A673 (cell line): Measurements from ENCODE around the gene PER3. TPM values are rescaled to one million over a fixed set of nuclear protein-coding genes. Genes with fewer than 3 reads are reported as not detected.
"Not testable (repeated sequence)": the region's sequence is repeated elsewhere in the genome, so short reads cannot be mapped to it uniquely, and the experiment has no call there.

Source experiments
- BruUV-seq: library from RNA; stranded (reverse); fragments of 400-500 nt; replicated peaks from 2 replicates; lab custom pipeline; 2021; lab: Mats Ljungman, UMichigan
- CTCF ChIA-PET: fragments of 300-600 bp; sonication (Branson Sonifier 250); formaldehyde crosslinking; loops from one replicate; lab custom pipeline; 2022; ENCODE audit warnings: antibody characterized with exemption; lab: Charles Lee
- POLR2A ChIA-PET: fragments of 300-600 bp; sonication (Branson Sonifier 250); formaldehyde crosslinking; loops from one replicate; lab custom pipeline; 2022; ENCODE audit warnings: antibody characterized with exemption; ENCODE audit not compliant: low non-redundant PET; lab: Charles Lee
- DNase-seq: peaks from one replicate; pipeline ENCODE4 v3.0.0-alpha.2; 2015; ENCODE audit warnings: low spot score
- H3K27ac ChIP-seq: fragments of 200-600 bp; sonication (generic); 2 replicates; pipeline ENCODE4 v1.5.1; 2016; ENCODE audit warnings: mixed run types, low read depth, mild to moderate bottlenecking, mixed read lengths, antibody characterized with exemption, low read length; ENCODE audit not compliant: poor library complexity, severe bottlenecking
- H3K27me3 ChIP-seq: fragments of 200-600 bp; sonication (generic); replicated peaks from 2 replicates; pipeline ENCODE4 v1.6.1; 2017; ENCODE audit warnings: mixed run types, low read depth, mild to moderate bottlenecking, mixed read lengths, antibody characterized with exemption, low read length; ENCODE audit not compliant: insufficient read depth, poor library complexity
- H3K36me3 ChIP-seq: fragments of 200-600 bp; sonication (generic); 2 replicates; pipeline ENCODE4 v1.6.1; 2016; ENCODE audit warnings: mixed run types, mild to moderate bottlenecking, mixed read lengths, antibody characterized with exemption, low read length; ENCODE audit not compliant: insufficient read depth, poor library complexity, severe bottlenecking
- H3K4me1 ChIP-seq: fragments of 200-600 bp; sonication (generic); 2 replicates; pipeline ENCODE4 v1.6.1; 2017; ENCODE audit warnings: mixed run types, mild to moderate bottlenecking, mixed read lengths, antibody characterized with exemption, low read length; ENCODE audit not compliant: insufficient read depth, poor library complexity, severe bottlenecking
- H3K4me3 ChIP-seq: fragments of 200-600 bp; sonication (generic); 2 replicates; pipeline ENCODE4 v1.5.1; 2016; ENCODE audit warnings: low read depth, mixed run types, mild to moderate bottlenecking, mixed read lengths, low read length; ENCODE audit not compliant: poor library complexity, severe bottlenecking
- H3K9me3 ChIP-seq: fragments of 200-600 bp; sonication (generic); 2 replicates; pipeline ENCODE4 v1.6.1; 2016; ENCODE audit warnings: mixed run types, low read depth, mild to moderate bottlenecking, mixed read lengths, antibody characterized with exemption, low read length; ENCODE audit not compliant: poor library complexity, severe bottlenecking
- EZH2 ChIP-seq: fragments of 200-600 bp; sonication (generic); IDR thresholded peaks from 2 replicates; pipeline ENCODE4 v1.6.1; 2017; ENCODE audit warnings: borderline replicate concordance, low read depth, mild to moderate bottlenecking, mixed read lengths, antibody characterized with exemption, low read length; ENCODE audit not compliant: poor library complexity, severe bottlenecking
- intact Hi-C: fragments of 100-400 bp; cut with micrococcal nuclease; formaldehyde crosslinking; loops from one replicate; pipeline ENCODE4 v1.10.0; 2022; ENCODE audit not compliant: unreplicated experiment
- total RNA-seq: library from RNA; stranded (reverse); gene quantifications from 2 replicates; pipeline ENCODE4 v1.2.3, GENCODE V29; 2021
- TF ChIP-seq, protein P1 (sequence below): fragments of 300-800, 200-600 bp; sonication (generic); conservative IDR thresholded peaks from 2 replicates; pipeline ENCODE4 v1.5.1; 2017; ENCODE audit warnings: low read depth, mild to moderate bottlenecking, antibody characterized with exemption, low read length, moderate library complexity, mixed read lengths

PER3 gene
- total RNA-seq, 1 experiment from 2014 or later, result 4.1 TPM

DNA sequence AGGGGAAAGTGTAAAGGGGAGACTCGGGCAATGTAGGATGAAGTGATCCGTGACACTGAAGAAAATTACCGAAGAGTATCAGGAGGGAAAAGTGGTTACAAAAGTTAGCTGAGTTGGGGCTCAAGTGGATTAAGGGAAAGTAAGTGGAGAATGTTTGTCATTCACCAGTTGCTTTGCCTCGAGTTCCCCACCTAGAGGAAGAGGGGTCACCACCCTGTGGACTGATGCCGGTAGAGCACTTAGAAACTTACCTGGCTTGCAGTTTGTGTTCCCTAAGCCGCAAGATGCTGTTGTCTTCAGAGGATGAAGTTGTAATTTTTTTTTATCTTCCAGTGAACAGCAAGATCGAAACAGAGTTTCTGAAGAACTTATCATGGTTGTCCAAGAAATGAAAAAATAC lies 1.0 kb downstream of the PER3 start:
- TF ChIP-seq, protein P1, sequence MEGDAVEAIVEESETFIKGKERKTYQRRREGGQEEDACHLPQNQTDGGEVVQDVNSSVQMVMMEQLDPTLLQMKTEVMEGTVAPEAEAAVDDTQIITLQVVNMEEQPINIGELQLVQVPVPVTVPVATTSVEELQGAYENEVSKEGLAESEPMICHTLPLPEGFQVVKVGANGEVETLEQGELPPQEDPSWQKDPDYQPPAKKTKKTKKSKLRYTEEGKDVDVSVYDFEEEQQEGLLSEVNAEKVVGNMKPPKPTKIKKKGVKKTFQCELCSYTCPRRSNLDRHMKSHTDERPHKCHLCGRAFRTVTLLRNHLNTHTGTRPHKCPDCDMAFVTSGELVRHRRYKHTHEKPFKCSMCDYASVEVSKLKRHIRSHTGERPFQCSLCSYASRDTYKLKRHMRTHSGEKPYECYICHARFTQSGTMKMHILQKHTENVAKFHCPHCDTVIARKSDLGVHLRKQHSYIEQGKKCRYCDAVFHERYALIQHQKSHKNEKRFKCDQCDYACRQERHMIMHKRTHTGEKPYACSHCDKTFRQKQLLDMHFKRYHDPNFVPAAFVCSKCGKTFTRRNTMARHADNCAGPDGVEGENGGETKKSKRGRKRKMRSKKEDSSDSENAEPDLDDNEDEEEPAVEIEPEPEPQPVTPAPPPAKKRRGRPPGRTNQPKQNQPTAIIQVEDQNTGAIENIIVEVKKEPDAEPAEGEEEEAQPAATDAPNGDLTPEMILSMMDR, result no peak
- no peak for TF ChIP-seq EZH2
- peaks cover 5% of the 10 kb centered on the region for H3K4me1 ChIP-seq
- no peak overlapping the region for H3K4me3 ChIP-seq
- CTCF ChIA-PET, result no interaction called here
- no peak overlapping the region for H3K27ac ChIP-seq
- H3K27me3 ChIP-seq, result no peaks in the 10 kb centered on the region
- peaks cover 12% of the 10 kb centered on the region for H3K36me3 ChIP-seq
- POLR2A ChIA-PET, result no interaction called here
- peaks cover 9% of the 10 kb centered on the region for H3K9me3 ChIP-seq
- no peak for DNase-seq
- intact Hi-C loops, result no loop called here
- BruUV-seq, result no TSS peak

DNA sequence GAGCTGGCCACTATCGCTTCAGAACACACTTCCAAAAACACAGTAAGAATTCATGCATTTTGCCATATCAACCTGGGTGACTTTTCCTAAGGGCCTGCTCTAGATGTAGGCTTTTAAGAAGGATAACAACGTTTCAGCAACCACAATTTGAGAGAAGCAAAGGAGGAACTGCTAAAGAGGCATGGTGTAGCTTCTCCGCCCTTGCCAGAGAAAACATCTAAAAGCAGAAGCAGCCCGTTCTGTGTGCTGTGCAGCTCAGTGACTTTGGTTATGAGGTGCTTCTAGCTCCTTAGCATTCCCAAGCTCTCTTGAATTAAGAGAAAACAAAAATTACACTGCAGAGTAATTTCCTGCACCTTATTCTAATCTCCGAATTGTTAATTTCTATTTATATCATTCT lies 2.7 kb downstream of the PER3 start:
- Histone ChIP-seq H3K9me3 (peaks cover 23% of the 10 kb centered on the region), H3K4me1 (peaks cover 5% of the 10 kb centered on the region), H3K36me3 (peaks cover 7% of the 10 kb centered on the region), H3K4me3 (no peak overlapping the region), H3K27me3 (no peaks in the 10 kb centered on the region), H3K27ac (no peak overlapping the region)
- ChIA-PET CTCF (no interaction called here), POLR2A (no interaction called here)
- TF ChIP-seq, protein P1, result no peak
- TF ChIP-seq EZH2, result no peak
- DNase-seq, result no peak
- no TSS peak for BruUV-seq
- intact Hi-C loops, result no loop called here

DNA sequence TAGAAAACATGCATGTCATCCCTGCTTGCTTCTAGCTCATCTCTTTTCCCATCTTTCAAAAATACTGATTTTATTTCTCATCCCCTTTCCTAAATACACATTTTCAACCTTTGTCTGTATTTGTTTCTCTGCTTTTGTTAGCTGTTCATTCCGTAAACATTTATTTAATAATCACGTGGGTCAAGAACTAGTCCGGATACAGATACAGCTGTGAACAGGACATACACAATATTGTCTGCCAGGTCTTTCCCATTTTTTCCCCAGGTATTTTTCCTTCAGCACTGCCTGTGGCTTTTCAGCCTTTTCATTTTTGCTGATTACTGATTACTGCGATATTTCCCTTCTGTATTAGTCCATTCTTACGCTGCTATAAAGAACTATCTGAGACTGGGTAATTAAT lies 5.7 kb downstream of the PER3 start:
- BruUV-seq, result no TSS peak
- H3K9me3 ChIP-seq, result peaks cover 23% of the 10 kb centered on the region
- H3K27ac ChIP-seq, result no peak overlapping the region
- no peak for TF ChIP-seq EZH2
- TF ChIP-seq, protein P1, result no peak
- peaks cover 7% of the 10 kb centered on the region for H3K36me3 ChIP-seq
- no peaks in the 10 kb centered on the region for H3K4me1 ChIP-seq
- ChIA-PET POLR2A (interaction anchor here (0.6 to 0.7 kb wide), 2 partner anchors 131 to 897 kb away, joined by 4 to 11 read pairs; no protein-coding TSS in a partner anchor), CTCF (no interaction called here)
- H3K27me3 ChIP-seq, result no peaks in the 10 kb centered on the region
- intact Hi-C loops, result no loop called here
- H3K4me3 ChIP-seq, result no peak overlapping the region
- DNase-seq, result no peak

DNA sequence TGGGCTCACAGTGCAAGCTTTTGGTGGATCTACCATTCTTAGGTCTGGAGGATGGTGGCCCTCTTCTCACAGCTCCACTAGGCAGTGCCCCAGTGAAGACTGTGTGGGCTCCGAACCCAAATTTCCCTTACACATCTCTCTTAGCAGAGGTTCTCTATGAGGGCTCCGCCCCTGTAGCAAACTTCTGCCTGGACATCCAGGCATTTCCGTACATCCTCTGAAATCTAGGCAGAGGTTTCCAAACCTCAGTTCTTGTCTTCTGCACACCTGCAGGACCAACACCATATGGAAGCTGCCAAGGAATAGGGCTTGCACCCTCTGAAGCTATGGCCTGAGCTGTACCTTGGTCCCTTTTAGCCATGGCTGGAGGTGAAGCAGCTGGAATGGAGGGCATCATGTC lies 6.9 kb downstream of the PER3 start:
- H3K27ac ChIP-seq, CTCF ChIA-PET, POLR2A ChIA-PET, H3K4me1 ChIP-seq, H3K27me3 ChIP-seq, H3K4me3 ChIP-seq, H3K36me3 ChIP-seq, BruUV-seq, intact Hi-C loops, DNase-seq: not testable (repeated sequence)
- H3K9me3 ChIP-seq, result peaks cover 23% of the 10 kb centered on the region
